Measurements from ENCODE around the gene APOL4.

DNA sequence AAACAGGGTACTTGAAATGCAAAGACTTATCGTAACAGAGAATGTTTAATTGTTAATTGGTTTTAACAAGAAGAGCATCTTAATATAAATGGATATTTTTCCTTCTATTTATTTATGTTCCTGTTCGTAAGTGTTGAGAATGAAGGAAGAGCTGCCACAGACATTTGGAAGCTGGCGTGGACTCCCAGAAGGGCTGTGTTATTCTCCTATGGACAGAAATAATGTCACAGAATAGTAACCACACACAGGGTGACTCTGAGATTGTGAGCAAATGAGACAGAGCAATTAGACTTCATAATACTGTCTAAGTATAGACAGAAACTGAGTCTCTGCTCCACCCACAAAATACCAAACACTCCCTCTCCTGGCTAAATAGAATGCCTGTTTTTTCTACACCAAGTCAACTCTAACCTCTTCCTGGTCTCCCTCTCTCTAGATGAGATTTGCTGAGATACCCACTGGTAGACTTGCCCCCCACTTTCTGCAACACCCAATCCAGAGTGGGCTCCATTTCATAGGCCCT is 47.1 kb downstream of the APOL4 start:
- no peak for TF ChIP-seq POLR2A (IDR thresholded peaks at IDR 0.05; ENCODE audit: low read depth, low read length)
- TF ChIP-seq SMC3 (IDR thresholded peaks at IDR 0.05; ENCODE audit: low read depth, low read length): no peak
